Endothelial cell of umbilical vein (primary cell): ENCODE data around the gene RFXANK. TPM values are rescaled to one million over a fixed set of nuclear protein-coding genes. Genes with fewer than 3 reads are reported as not detected.

Experiments
- BruUV-seq: library from RNA; stranded (reverse); fragments of 400-500 nt; replicated peaks from 2 replicates; lab custom pipeline; 2021; lab: Mats Ljungman, UMichigan
- CTCF ChIA-PET: fragments of 300-600, 350-600 bp; sonication (Branson Sonifier 250); formaldehyde crosslinking; loops from one replicate; lab custom pipeline; 2021; ENCODE audit warnings: antibody characterized with exemption, inconsistent platforms; lab: Charles Lee
- POLR2A ChIA-PET: fragments of 300-600, 350-600 bp; sonication (Branson Sonifier 250); formaldehyde crosslinking; loops from one replicate; lab custom pipeline; 2021; ENCODE audit warnings: antibody characterized with exemption, inconsistent platforms; lab: Charles Lee
- DNase-seq: peaks from one replicate; pipeline ENCODE4 v3.0.0-alpha.2; 2011; ENCODE audit warnings: low read depth, low spot score
- FAIRE-seq: peaks from 2 replicates; lab custom pipeline; 2011; peaks lifted over from hg19 to GRCh38; lab: Jason Lieb, UNC
- H2AFZ ChIP-seq: 2 replicates; pipeline ENCODE4 v1.6.0; 2012; ENCODE audit warnings: low read depth, low read length, control low read depth, inconsistent platforms
- H3K27ac ChIP-seq: 2 replicates; pipeline ENCODE4 v1.5.1; 2011; ENCODE audit warnings: low read depth, mild to moderate bottlenecking, control low read depth, low read length, moderate library complexity; ENCODE audit not compliant: insufficient read depth
- H3K27me3 ChIP-seq, 2 experiments: 2 replicates each; pipeline versions ENCODE4 v1.6.0 to v1.6.1; 2011; ENCODE audit warnings: low read length in 2 of 2, mixed read lengths in 1 of 2; ENCODE audit not compliant: control insufficient read depth in 2 of 2, insufficient read depth in 2 of 2
- H3K36me3 ChIP-seq, 2 experiments: 2 replicates in 1 of 2; 3 replicates in 1 of 2; pipeline ENCODE4 v1.5.1; 2011; ENCODE audit warnings: low read length in 2 of 2, mild to moderate bottlenecking in 1 of 2, moderate library complexity in 1 of 2; ENCODE audit not compliant: control insufficient read depth in 2 of 2, insufficient read depth in 2 of 2; ENCODE audit errors: extremely low read depth in 1 of 2
- H3K4me1 ChIP-seq: 3 replicates; pipeline ENCODE4 v1.5.1; 2011; ENCODE audit warnings: mild to moderate bottlenecking, low read length; ENCODE audit not compliant: control insufficient read depth, insufficient read depth; ENCODE audit errors: extremely low read depth
- H3K4me2 ChIP-seq: 2 replicates; pipeline ENCODE4 v1.6.1; 2011; ENCODE audit warnings: low read length, control low read depth, mixed read lengths; ENCODE audit not compliant: insufficient read depth
- H3K4me3 ChIP-seq, 3 experiments: fragments of 200-600 bp in 1 of 3; sonication (generic), shearing (Covaris generic) in 1 of 3; replicated peaks in 1 of 3; 2 replicates each; pipeline ENCODE4 v1.5.1; 2011 to 2016; ENCODE audit warnings: control low read depth in 3 of 3, low read length in 3 of 3, mild to moderate bottlenecking in 2 of 3, inconsistent platforms in 1 of 3, low read depth in 1 of 3, moderate library complexity in 1 of 3; ENCODE audit not compliant: insufficient read depth in 1 of 3
- H3K79me2 ChIP-seq: 2 replicates; pipeline ENCODE4 v1.6.0; 2012; ENCODE audit warnings: low read length, inconsistent platforms; ENCODE audit not compliant: control insufficient read depth, insufficient read depth
- H3K9ac ChIP-seq: replicated peaks from 2 replicates; pipeline ENCODE3; 2011; ENCODE audit warnings: low read length, control low read depth; ENCODE audit not compliant: insufficient read depth; ENCODE audit errors: extremely low read depth
- H3K9me1 ChIP-seq: replicated peaks from 3 replicates; pipeline ENCODE4 v1.6.0; 2011; ENCODE audit warnings: mild to moderate bottlenecking, low read length; ENCODE audit not compliant: control insufficient read depth, insufficient read depth; ENCODE audit errors: extremely low read depth
- H3K9me3 ChIP-seq: replicated peaks from 2 replicates; pipeline ENCODE4 v1.5.1; 2012; ENCODE audit warnings: low read length, inconsistent platforms; ENCODE audit not compliant: control insufficient read depth, insufficient read depth
- H4K20me1 ChIP-seq: replicated peaks from 2 replicates; pipeline ENCODE3; 2011; ENCODE audit warnings: mild to moderate bottlenecking, low read length; ENCODE audit not compliant: control insufficient read depth, insufficient read depth; ENCODE audit errors: extremely low read depth
- CTCF ChIP-seq, 2 donors: IDR thresholded peaks; 1 replicate in 1 of 2; 2 replicates in 1 of 2; pipeline ENCODE4 v1.5.1; 2011; ENCODE audit warnings: low read length in 2 of 2, mild to moderate bottlenecking in 2 of 2, moderate library complexity in 2 of 2, control low read depth in 1 of 2, inconsistent platforms in 1 of 2, low read depth in 1 of 2; ENCODE audit not compliant: insufficient read depth in 1 of 2; ENCODE audit errors: extremely low read depth in 1 of 2
- EZH2 ChIP-seq: IDR thresholded peaks from 2 replicates; pipeline ENCODE4 v1.6.1; 2012; ENCODE audit warnings: borderline replicate concordance, low read depth, mild to moderate bottlenecking, moderate library complexity, low read length, inconsistent platforms; ENCODE audit not compliant: severe bottlenecking
- FOS ChIP-seq: IDR thresholded peaks from 2 replicates; pipeline ENCODE4 v1.6.1; 2011; ENCODE audit warnings: mild to moderate bottlenecking, low read length, moderate library complexity, borderline replicate concordance; ENCODE audit not compliant: insufficient read depth
- GATA2 ChIP-seq: IDR thresholded peaks from 2 replicates; pipeline ENCODE4 v1.7.0; 2011; ENCODE audit warnings: low read depth, mild to moderate bottlenecking, moderate library complexity, mixed read lengths, low read length; ENCODE audit not compliant: insufficient read length, insufficient read depth
- JUN ChIP-seq: IDR thresholded peaks from 2 replicates; pipeline ENCODE4 v1.6.1; 2011; ENCODE audit warnings: borderline replicate concordance, low read depth; ENCODE audit not compliant: insufficient read length, insufficient read depth
- MAX ChIP-seq: IDR thresholded peaks from 2 replicates; pipeline ENCODE4 v1.6.1; 2011; ENCODE audit not compliant: insufficient read depth, insufficient read length
- MYC ChIP-seq: IDR thresholded peaks from one replicate; pipeline ENCODE4 v1.6.1; 2011; ENCODE audit warnings: mild to moderate bottlenecking, low read depth, low read length
- POLR2A ChIP-seq: IDR thresholded peaks from 2 replicates; pipeline ENCODE4 v1.6.1; 2012; ENCODE audit warnings: low read depth, mild to moderate bottlenecking, control low read depth, low read length
- POLR2AphosphoS5 ChIP-seq: IDR thresholded peaks from 2 replicates; pipeline ENCODE4 v1.6.1; 2012; ENCODE audit warnings: low read depth, mild to moderate bottlenecking, control low read depth, low read length, moderate library complexity; ENCODE audit not compliant: insufficient read depth
- dilution Hi-C: fragments of 300-500 bp; cut with MboI; formaldehyde crosslinking; loops from one replicate; pipeline ENCODE4 v1.15.0; 2019; ENCODE audit warnings: low sequenced_read_pairs; ENCODE audit not compliant: extremely low pct_ligation_motif_present
- intact Hi-C: fragments of 100-400 bp; cut with micrococcal nuclease; formaldehyde crosslinking; loops from one replicate; pipeline ENCODE4 v1.10.0; 2022
- polyA plus RNA-seq, 4 experiments: library from polyadenylated mRNA; depleted of rRNA in 3 of 4; stranded (reverse) in 3 of 4; unstranded in 1 of 4; fragments of >200 nt; gene quantifications; 2 replicates each; pipeline versions ENCODE4 v1.2.1 to v1.2.3, GENCODE V29; 2011 to 2012; ENCODE audit warnings: missing spikeins in 1 of 4
- total RNA-seq: library from RNA; stranded (reverse); gene quantifications from 2 replicates; pipeline ENCODE4 v1.2.3, GENCODE V29; 2021

The RFXANK gene
- total and polyA plus RNA-seq, 2 donors (not counting 3 experiments of a cell fraction or from before 2014, with no cell fraction given), result 105 to 124 TPM

DNA sequence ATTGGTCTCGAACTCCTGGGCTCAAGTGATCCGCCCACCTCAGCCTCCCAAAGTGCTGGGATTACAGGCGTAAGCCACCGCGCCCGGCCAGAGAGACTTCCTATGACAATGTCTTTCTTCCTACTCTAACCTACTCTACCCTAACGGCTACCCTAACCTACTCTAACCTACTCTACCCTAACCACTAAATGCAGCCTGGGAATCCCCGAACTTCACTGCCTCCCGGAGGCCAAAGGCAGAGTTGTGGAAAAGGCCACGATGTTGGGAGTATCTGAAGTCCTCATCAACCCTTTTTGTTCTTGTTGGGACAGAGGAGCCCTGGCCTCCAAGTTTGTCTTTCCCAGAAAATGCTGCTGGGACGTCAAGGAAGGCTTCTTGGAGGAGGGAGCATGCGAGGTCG lies 12.1 kb downstream of the RFXANK start:
- CTCF ChIA-PET, result no interaction called here
- Histone ChIP-seq H3K4me2 (no peak overlapping the region), H3K36me3 (peaks cover 5 to 6% of the 10 kb centered on the region in 2 experiments), H3K4me3 (no peak overlapping the region), H3K27me3 (no peaks in the 10 kb centered on the region), H3K9me3 (no peaks in the 10 kb centered on the region), H4K20me1 (no peaks in the 10 kb centered on the region), H3K27ac (no peak overlapping the region), H2AFZ (no peak overlapping the region), H3K4me1 (peaks cover 6% of the 10 kb centered on the region), H3K9ac (no peak overlapping the region), H3K9me1 (no peaks in the 10 kb centered on the region), H3K79me2 (peaks cover 12% of the 10 kb centered on the region)
- POLR2A ChIA-PET, result no interaction called here
- BruUV-seq, result TSS peak; percentile 16
- DNase-seq (no peak), FAIRE-seq (no peak)
- dilution Hi-C loops (no loop called here), intact Hi-C loops (no loop called here)
- TF ChIP-seq CTCF (IDR thresholded peaks at IDR 0.05; ENCODE audit: extremely low read depth in 1 of 2, insufficient read depth in 1 of 2, low read depth in 1 of 2, low read length in 2 of 2) (no peak), POLR2A (no peak), JUN (no peak), GATA2 (no peak), FOS (no peak), MYC (no peak), EZH2 (no peak), POLR2AphosphoS5 (no peak), MAX (no peak)
